K562 (cell line): ENCODE data around the gene GPATCH11. TPM values are rescaled to one million over a fixed set of nuclear protein-coding genes. Genes with fewer than 3 reads are reported as not detected.

Experiments
- CGGBP1 ChIP-seq: fragments of 250-450 bp; sonication (Bioruptor Pico); IDR thresholded peaks from 2 replicates; pipeline ENCODE4 v1.9.0; 2021; ENCODE audit warnings: mild to moderate bottlenecking
- EP300 ChIP-seq: IDR thresholded peaks from 2 replicates; pipeline ENCODE4 v1.6.1; 2012; ENCODE audit warnings: low read length, improper control_type of control experiment
- ZBTB40 ChIP-seq, 2 experiments: fragments of 450-650 bp in 1 of 2; sonication (generic) in 1 of 2; formaldehyde crosslinking in 1 of 2; IDR thresholded peaks; 2 replicates each; pipeline versions ENCODE4 v1.7.1 to v1.9.0; 2016 to 2022; ENCODE audit warnings: inconsistent platforms in 1 of 2, mild to moderate bottlenecking in 1 of 2, missing genetic modification reagents in 1 of 2
- ZBTB9 ChIP-seq: fragments of 450-650 bp; formaldehyde crosslinking; IDR thresholded peaks from 2 replicates; pipeline ENCODE4 v1.4.0; 2020; ENCODE audit warnings: mild to moderate bottlenecking, moderate library complexity
- ZNF184 ChIP-seq: sonication (generic); formaldehyde crosslinking; IDR thresholded peaks from 2 replicates; pipeline ENCODE4 v1.5.0; 2020; ENCODE audit warnings: missing genetic modification reagents
- ZNF407 ChIP-seq: fragments of 450-650 bp; IDR thresholded peaks from 2 replicates; pipeline ENCODE4 v1.6.1; 2016; ENCODE audit warnings: low read depth
- polyA plus RNA-seq, 8 experiments: library from polyadenylated mRNA; depleted of rRNA in 4 of 8; stranded (reverse) in 5 of 8; unstranded in 3 of 8; fragments of >200 nt; fragmentation: Nextera tagmentation in 2 of 8; fragmentation: Illumina TruSeq in 1 of 8; extraction: Ambion mirVana in 2 of 8; extraction: Trizol in 1 of 8; gene quantifications; 2 replicates each; pipeline versions ENCODE4 v1.2.1 to v1.2.3, GENCODE V29; 2011 to 2014; ENCODE audit warnings: inconsistent platforms in 1 of 8, missing spikeins in 1 of 8
- total RNA-seq, 7 experiments: library from RNA; depleted of rRNA in 6 of 7; stranded (reverse); fragments of >200 nt in 6 of 7; fragmentation: Illumina TruSeq in 2 of 7; extraction: Trizol in 2 of 7; gene quantifications; 2 replicates each; pipeline versions ENCODE4 v1.2.1 to v1.2.3, GENCODE V29; 2011 to 2021; ENCODE audit warnings: low replicate concordance in 1 of 7

The GPATCH11 gene
- total and polyA plus RNA-seq, 9 of the 15 experiments (the other 6 are each of a cell fraction or from before 2014, with no cell fraction given): 7.9 to 23.9 (median 15.2) TPM

GRCh38 chr2:37084797-37085196 lies 479 bp downstream of the GPATCH11 start (continued):
- TF ChIP-seq ZBTB40 (IDR thresholded peaks at IDR 0.05): peak; percentile 7; the same call in 1 of the 2 replicates
- no peak for TF ChIP-seq ZBTB40 (CRISPR knock-in tag; IDR thresholded peaks at IDR 0.05)
- 0 out of 2 replicates have a peak, but pooled peaks have one; percentile 15 for TF ChIP-seq ZBTB9 (CRISPR knock-in tag)
- no peak for TF ChIP-seq ZNF184 (CRISPR knock-in tag)
- TF ChIP-seq CGGBP1 (CRISPR knock-in tag): no peak
- no peak for TF ChIP-seq EP300
- no peak for TF ChIP-seq ZNF407
